ENCODE results near the gene LRRC38. TPM values are rescaled to one million over a fixed set of nuclear protein-coding genes. Genes with fewer than 3 reads are reported as not detected.
"Not testable (repeated sequence)": the region's sequence is repeated elsewhere in the genome, so short reads cannot be mapped to it uniquely, and the experiment has no call there.

Gene LRRC38, protein sequence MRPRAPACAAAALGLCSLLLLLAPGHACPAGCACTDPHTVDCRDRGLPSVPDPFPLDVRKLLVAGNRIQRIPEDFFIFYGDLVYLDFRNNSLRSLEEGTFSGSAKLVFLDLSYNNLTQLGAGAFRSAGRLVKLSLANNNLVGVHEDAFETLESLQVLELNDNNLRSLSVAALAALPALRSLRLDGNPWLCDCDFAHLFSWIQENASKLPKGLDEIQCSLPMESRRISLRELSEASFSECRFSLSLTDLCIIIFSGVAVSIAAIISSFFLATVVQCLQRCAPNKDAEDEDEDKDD
- total RNA-seq, result 0.33 and 1.6 TPM in 2 replicates

DNA sequence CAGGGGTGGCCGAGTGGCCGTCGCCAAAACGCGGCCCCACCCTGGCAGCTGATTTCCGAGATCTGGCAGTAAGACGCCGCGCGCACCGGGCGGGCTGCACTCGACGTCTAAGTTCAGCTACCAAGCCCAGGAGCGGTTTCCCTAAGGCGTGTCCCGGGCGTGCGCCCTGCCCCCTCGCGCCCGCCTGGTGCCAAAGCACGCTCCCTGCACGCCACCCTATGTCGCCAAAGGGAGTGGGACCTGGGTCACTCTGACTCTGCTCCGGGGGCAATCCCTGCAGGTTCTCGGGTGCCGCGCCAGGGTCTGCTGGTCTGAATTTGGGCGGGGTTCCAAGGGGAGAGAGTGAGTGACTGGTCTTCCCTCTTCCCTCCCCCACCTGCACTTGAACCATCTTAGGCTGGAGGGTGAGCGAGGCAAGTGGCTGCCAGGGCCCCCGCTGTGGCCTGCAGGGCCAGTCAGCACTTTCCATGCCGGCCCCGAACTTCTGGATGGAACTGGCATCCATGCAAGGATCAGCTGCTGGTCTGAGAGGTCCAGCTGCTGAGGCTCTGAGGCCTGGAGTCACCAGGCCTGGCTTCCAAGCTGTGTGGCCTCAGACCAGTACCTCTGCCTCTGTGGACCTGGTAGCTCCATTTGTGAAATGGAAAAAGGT is at the start of gene LRRC38:
Gene LRRC38, minus strand, starts transcription at position 109 of the 652 bp plus-strand sequence. CDS start 410 bp downstream, outside the sequence.
- TF ChIP-seq, protein P1, sequence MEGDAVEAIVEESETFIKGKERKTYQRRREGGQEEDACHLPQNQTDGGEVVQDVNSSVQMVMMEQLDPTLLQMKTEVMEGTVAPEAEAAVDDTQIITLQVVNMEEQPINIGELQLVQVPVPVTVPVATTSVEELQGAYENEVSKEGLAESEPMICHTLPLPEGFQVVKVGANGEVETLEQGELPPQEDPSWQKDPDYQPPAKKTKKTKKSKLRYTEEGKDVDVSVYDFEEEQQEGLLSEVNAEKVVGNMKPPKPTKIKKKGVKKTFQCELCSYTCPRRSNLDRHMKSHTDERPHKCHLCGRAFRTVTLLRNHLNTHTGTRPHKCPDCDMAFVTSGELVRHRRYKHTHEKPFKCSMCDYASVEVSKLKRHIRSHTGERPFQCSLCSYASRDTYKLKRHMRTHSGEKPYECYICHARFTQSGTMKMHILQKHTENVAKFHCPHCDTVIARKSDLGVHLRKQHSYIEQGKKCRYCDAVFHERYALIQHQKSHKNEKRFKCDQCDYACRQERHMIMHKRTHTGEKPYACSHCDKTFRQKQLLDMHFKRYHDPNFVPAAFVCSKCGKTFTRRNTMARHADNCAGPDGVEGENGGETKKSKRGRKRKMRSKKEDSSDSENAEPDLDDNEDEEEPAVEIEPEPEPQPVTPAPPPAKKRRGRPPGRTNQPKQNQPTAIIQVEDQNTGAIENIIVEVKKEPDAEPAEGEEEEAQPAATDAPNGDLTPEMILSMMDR (IDR thresholded peaks at IDR 0.05; ENCODE audit: insufficient read depth, low read length, poor library complexity, severe bottlenecking), result no peak
- no peak within 1 kb of the TSS for H3K4me3 ChIP-seq (ENCODE audit: low read depth, low read length)
- peaks cover 42% of the 10 kb centered on the region for H3K27me3 ChIP-seq (ENCODE audit: control insufficient read depth, insufficient read depth, low read length)
- no peak for DNase-seq (ENCODE audit: low read depth)
- no peaks in the 10 kb centered on the region for H3K36me3 ChIP-seq (ENCODE audit: control insufficient read depth, insufficient read depth, low read length)

DNA sequence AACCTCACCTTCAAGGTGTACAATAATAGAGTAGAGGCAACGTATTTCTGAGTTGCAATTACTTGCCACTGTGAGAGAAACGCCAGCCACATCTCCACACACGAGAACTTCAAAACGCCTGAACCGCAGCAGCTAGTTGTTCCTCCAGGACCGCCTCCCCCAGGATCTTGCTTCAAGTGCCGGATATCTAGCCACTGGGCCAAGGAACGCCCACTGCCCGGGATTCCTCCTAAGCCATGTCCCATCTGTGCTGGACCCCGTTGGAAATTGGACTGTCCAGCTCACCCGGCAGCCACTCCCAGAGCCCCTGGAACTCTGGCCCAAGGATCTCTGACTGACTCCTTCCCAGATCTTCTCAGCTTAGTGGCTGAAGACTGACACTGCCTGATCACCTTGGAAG is 49.2 kb upstream of the LRRC38 start:
- not testable (repeated sequence) for H3K4me3 ChIP-seq (ENCODE audit: low read depth, low read length); H3K36me3 ChIP-seq (ENCODE audit: control insufficient read depth, insufficient read depth, low read length); DNase-seq (ENCODE audit: low read depth); H3K27me3 ChIP-seq (ENCODE audit: control insufficient read depth, insufficient read depth, low read length)

DNA sequence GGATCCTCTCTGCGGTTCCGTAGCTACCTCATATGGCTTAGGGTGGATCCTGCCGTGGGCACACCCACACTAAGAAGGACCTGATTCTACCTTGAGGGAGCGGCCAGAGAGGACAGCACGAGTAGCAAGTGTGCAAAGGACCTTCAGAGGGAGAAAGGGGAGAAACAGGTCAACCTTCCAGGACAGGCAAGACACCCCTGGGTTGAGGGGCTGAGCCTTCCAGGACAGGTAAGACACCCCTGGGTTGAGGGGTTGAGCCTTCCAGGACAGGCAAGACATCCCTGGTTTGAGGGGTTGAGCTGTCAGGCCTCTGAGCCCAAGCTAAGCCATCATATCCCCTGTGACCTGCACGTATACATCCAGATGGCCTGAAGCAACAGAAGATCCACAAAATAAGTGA is 46.7 kb upstream of the LRRC38 start:
- DNase-seq (ENCODE audit: low read depth), result no peak
- Histone ChIP-seq H3K36me3 (ENCODE audit: control insufficient read depth, insufficient read depth, low read length) (no peaks in the 10 kb centered on the region), H3K4me3 (ENCODE audit: low read depth, low read length) (no peak overlapping the region), H3K27me3 (ENCODE audit: control insufficient read depth, insufficient read depth, low read length) (no peaks in the 10 kb centered on the region)
- TF ChIP-seq, protein P1 (IDR thresholded peaks at IDR 0.05; ENCODE audit: insufficient read depth, low read length, poor library complexity, severe bottlenecking), result no peak

DNA sequence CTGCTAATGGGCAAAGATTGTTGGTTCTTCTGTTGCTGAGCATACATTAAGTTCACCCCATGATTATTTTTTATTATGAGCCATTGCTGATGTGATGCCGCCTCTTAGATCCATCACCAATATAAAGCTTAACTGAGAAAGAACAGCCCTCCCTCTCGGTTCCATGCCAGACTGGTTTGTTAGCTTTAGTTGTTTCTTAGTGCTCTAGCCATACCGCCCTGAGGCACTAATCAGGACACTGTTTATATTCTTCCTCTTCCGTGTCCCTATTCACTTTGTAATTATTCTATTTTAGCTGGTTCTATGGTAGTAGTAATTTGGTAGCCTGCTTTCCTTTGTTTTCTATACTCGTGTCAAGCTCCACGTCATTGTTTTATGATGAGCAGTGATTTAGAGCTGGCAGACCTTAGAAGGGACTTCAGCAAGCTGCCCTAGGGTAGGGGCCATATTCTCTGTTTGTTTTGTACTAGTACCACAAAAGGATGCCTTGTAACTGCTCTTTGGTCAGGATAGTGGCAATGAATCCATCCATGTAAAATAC is 42.5 kb upstream of the LRRC38 start:
- TF ChIP-seq, protein P1 (IDR thresholded peaks at IDR 0.05; ENCODE audit: insufficient read depth, low read length, poor library complexity, severe bottlenecking), result no peak
- no peak overlapping the region for H3K4me3 ChIP-seq (ENCODE audit: low read depth, low read length)
- DNase-seq (ENCODE audit: low read depth), result no peak
- no peaks in the 10 kb centered on the region for H3K27me3 ChIP-seq (ENCODE audit: control insufficient read depth, insufficient read depth, low read length)
- H3K36me3 ChIP-seq (ENCODE audit: control insufficient read depth, insufficient read depth, low read length), result no peaks in the 10 kb centered on the region

DNA sequence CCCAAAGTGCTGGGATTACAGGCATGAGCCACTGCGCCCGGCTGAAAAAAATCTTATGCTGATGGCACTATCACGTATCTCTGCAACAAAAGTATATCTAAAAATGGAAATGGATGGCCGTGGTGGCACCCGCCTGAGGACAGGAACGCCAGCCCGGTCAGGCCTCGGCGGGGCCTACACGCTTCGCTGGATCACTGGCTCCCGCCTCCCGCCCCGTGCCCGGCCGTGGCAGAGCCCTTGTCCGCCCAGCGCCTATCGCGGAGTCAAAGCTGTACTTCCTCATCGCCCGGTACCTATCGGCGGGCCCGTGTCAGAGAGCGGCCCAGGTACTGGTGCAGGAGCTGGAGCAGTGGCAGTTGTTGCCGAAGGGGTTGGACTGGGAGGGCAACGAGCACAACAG is 41.0 kb upstream of the LRRC38 start:
- Histone ChIP-seq H3K4me3 (ENCODE audit: low read depth, low read length) (no peak overlapping the region), H3K36me3 (ENCODE audit: control insufficient read depth, insufficient read depth, low read length) (no peaks in the 10 kb centered on the region), H3K27me3 (ENCODE audit: control insufficient read depth, insufficient read depth, low read length) (no peaks in the 10 kb centered on the region)
- no peak for DNase-seq (ENCODE audit: low read depth)
- TF ChIP-seq, protein P1 (IDR thresholded peaks at IDR 0.05; ENCODE audit: insufficient read depth, low read length, poor library complexity, severe bottlenecking), result no peak

DNA sequence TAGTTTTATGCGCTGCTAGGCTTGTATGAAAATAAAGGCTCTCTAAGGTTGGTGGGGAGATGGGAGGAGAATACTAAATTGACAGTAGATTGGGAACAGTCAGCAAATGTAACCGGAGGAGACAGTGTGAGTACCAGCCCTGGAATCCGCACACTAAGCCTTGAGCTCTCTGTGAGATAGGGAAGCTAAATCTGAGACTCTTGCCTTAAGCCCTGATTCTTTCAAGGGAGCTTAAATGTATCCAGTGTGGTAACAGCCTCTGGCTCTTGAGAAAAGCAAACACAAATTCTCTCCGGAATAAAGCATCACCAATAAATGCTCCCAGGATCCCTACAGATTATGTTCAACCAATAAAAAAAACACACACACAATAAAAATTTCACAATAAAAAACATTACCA is 36.9 kb upstream of the LRRC38 start:
- Histone ChIP-seq H3K27me3 (ENCODE audit: control insufficient read depth, insufficient read depth, low read length) (no peaks in the 10 kb centered on the region), H3K4me3 (ENCODE audit: low read depth, low read length) (no peak overlapping the region), H3K36me3 (ENCODE audit: control insufficient read depth, insufficient read depth, low read length) (no peaks in the 10 kb centered on the region)
- TF ChIP-seq, protein P1 (IDR thresholded peaks at IDR 0.05; ENCODE audit: insufficient read depth, low read length, poor library complexity, severe bottlenecking), result no peak
- DNase-seq (ENCODE audit: low read depth), result no peak

Measured in kidney epithelial cell (primary cell).